Measurements from ENCODE around the gene CUZD1.

CUZD1 gene

GRCh38 chr10:122853665-122854313 lies 8.1 kb upstream of the CUZD1 start:
- no peak for DNase-seq

- no peak for DNase-seq
These were observed 6.6 kb upstream of the CUZD1 start for GRCh38 chr10:122852261-122852660.

GRCh38 chr10:122850705-122851640 lies 5.3 kb upstream of the CUZD1 start:
- DNase-seq = no peak

DNA sequence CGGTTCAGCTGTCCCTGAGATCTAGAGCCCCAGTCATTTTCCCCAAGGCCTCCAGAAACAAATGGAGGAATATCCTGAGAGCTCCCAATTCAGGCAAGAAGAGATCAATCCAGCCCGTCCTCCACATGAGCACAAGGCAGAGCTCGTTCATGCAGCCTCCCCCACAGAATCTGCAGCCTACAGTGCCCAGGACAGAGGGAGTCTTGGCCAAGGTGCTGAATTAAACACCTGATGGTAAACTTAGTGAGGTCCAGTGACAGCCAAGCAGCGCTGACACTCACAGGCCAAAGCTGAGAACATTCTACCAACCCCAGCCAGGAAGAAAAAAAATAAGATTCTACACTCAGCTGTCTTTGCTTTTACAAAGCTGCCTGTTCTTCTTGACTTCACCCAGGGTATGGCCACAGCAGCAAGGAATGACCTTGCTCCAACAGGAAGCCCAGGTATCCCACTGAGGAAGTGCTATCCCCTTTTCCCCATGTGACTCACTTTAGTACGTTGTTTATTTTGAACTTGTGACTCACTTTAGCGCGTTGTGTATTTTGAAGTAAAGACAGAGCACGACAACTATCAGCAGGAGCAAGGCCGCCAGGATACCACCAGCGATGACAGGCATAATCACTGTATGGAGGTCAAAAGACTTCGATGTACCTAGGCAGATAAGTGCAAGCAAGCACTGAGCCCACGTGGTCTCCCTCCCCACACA lies 4.4 kb upstream of the CUZD1 start:
- DNase-seq = no peak

DNA sequence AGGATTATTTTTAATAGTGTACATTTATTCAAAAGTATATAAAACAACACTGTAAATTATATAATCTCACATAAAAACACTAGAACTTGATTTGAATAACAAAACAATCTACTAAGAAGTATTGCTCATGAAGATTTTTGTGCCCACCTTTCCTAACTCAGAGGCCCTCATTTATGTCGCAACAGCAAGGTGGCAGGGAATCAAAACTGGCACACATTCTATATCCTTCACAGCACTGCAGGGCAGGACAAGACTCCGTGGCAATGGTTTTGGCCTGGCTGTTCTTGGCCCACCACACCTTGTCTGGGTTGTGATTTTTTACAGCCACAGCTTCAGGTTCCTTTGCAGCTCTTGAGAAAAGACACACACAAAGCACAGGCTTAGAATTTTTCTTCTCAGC lies 3.4 kb upstream of the CUZD1 start:
- DNase-seq = no peak

DNA sequence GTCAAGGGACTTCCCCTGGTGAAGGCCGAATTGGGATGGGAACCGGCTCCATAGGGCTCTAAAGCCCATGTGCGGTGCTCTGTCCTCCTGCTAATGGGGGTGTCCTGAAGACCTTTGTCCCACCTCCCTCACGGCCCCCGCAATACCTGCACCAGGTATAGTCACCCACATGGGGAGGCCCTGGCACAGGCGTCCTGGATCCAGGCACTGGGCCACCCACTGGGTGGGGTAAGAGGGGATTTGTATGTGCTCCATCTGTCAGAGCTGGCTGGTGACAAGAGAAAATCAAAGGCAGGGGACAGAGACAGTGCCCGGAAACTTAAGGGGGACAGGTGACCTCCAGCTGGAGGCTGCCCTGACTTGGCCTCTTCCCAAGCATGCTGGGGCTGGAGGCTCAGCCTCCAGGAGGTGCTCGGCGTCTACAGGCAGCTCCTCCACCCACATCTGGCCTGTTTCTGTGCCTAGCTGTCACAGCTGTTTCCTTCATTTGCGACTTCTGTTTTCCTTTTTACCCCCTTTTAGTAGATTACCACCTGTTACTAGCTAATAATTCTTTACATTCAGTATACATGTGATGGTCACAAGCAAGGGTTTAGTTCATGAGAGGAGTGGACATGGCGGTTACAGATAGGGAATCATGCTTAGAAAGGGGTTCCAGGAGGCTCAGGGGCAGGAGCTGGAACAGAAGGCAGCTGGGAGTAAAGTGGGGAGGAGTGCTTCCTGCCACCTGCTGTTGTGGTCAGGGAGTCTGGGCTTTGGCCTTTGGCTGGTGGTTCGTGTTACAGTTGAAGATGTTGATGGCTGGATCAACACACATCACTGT lies 2.3 kb upstream of the CUZD1 start:
- peak in 1 of 2 donors; percentile 29 for DNase-seq

DNA sequence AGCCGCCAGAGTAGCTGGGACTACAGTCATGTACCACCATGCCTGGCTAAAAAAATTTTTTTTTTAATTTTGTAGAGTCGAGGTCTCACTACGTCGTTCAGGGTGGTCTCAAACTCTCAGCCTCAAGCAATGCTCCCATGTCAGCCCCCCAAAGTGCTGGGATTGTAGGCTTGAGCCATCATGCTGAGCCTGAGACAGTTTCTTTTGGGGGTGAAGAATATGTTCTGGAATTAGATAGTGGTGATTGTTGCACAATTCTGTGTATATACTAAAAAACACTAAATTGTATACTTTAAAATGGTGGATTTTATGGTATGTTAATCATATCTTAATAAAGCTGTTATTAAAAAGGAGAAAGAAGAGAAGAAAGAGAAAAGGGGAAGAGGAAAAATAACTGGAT lies 1.5 kb downstream of the CUZD1 start:
- DNase-seq = no peak

- DNase-seq = no peak
These were observed 4.1 kb downstream of the CUZD1 start for GRCh38 chr10:122841569-122841968.

GRCh38 chr10:122839505-122839904 lies 6.2 kb downstream of the CUZD1 start:
- no peak for DNase-seq

- no peak for DNase-seq
These were observed 6.8 kb downstream of the CUZD1 start for GRCh38 chr10:122838880-122839279.

GRCh38 chr10:122835908-122836307 lies 9.7 kb downstream of the CUZD1 start:
- DNase-seq = no peak

DNA sequence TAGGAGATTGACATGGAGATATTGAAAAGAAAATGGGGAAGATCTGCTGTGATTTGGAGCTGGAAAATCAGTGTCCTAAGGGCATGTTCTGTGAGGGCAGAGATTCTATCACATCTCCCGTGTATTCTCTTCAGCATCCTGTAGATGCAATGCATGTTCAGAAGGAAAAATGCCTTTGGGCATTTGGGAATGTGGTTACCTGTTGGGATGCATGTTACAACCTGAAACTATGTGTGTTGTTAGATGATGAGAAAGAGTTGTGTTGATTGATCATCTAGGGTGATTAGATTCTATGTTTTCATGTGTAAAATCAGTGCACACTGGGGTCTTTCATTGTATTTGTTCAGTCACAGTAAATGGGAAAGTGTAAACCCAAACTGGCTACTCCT lies 14.7 kb downstream of the CUZD1 start:
- DNase-seq = no peak

GRCh38 chr10:122830273-122830964 lies 15.2 kb downstream of the CUZD1 start:
- DNase-seq = no peak

- no peak for DNase-seq
These were observed 16.2 kb downstream of the CUZD1 start for GRCh38 chr10:122829454-122829853.

- no peak for DNase-seq
These were observed 16.9 kb downstream of the CUZD1 start for GRCh38 chr10:122828716-122829255.

DNA sequence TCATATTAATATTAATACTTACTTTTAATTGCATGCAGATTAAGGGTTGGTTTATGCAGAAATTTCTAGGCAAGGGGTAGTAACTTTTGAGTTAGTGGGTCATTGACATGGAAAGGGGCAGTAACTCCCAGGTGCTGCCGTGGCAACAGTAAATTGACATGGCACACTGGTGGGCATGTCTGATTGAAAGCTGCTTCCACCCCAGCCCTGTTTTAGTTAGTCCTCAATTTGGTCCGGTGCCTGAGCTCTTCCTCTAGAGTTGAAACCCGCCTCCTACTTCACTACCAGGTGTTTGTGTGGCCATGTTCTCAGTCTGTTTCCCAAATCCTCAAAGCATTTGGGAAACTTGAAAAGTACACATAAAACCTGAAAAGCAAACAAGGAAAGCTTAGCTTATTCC lies 18.4 kb downstream of the CUZD1 start:
- DNase-seq = no peak

GRCh38 chr10:122822973-122823690 lies 22.5 kb downstream of the CUZD1 start:
- no peak for DNase-seq

DNA sequence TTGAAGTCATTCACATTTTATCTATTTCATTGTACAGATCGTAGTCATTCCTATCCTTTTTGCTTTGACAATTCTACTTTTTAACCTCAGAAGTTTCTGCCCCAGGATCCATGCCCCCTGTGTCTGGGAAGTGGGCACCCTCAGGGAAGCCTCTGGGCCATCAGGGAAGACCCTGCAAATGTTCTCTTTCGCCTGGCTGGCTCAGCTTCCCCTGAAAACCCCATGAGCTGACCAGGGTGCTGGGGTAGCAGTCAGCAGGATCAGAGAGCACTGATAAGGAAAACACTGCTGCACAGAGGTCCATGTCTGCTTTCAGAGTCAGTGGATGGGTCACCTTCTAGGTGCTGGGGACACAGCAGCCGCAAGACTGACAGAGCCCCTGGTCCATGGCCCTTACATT lies 23.8 kb downstream of the CUZD1 start:
- DNase-seq = no peak

DNA sequence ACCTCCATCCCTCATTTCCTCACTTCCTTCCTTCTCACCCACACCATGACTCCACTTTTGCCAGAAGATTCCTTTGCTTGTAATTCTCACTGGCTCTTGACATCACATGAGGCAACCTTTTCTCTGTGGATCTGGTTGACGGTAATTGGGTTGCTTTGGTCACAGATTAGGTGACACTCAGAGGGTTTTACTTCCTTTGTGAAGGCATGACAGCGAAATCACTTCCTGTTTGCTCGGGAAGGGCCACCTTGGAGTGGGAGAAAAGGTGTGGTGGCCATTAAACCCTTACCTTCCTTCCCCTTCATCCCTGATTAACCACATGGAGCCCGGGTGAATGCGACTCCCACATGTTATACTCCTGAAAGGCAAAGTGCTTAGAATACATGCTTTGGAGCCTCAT lies 30.2 kb downstream of the CUZD1 start:
- DNase-seq = no peak

DNA sequence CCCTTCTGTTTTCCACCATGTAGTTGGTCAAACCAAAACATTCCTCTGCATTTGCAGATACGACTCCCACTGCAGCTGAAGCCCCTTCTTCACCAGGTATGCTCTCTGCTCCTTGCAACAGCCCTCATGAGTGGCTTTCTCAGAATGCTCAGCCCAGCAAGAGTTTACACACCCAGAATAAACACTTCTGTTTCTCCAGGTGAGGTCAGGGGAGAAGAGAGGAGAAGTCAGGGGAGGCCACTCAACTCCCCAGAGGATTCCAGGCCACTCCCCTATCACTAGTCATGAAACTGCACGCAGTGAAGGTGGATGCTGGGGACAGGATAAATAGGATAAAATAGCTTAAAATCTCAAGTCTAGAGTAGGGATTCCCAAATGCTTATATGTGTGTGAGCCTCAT lies 31.2 kb downstream of the CUZD1 start:
- DNase-seq = no peak

DNA sequence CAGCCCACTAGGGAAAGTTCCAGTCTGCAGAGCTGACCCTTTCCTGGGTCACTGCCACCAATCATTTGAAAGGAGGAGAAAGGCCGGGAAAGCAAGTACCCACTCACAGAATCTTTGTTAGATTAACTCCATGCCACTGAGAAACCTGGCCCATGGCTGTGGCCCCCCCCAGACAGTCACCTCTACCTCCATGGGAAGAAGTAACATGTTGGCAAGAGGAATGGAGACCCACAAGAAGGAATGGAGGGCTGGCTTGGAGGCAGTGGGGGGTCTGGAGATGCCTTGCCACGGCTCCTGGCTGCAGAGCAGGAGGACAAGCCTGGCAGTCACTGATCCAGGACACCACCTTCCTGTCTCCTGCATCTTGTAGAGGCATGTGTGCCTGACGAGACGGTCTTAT lies 32.9 kb downstream of the CUZD1 start:
- no peak for DNase-seq
